ENCODE results near the gene NHERF1.
A peak's percentile ranks its signal among the peaks of the same experiment; 100 is the strongest.

The NHERF1 gene

GRCh38 chr17:74748529-74749278, at the start of gene NHERF1:
TSS of gene NHERF1 (plus strand) at chr17:74748628. CDS start at chr17:74748847, 219 bp downstream.
- DNase-seq (ENCODE audit: low read depth in 2 of 2) = peak; percentile 93 to 96

GRCh38 chr17:74699236-74699635, 49.2 kb upstream of the NHERF1 start:
- DNase-seq (ENCODE audit: low read depth in 2 of 2) = no peak

GRCh38 chr17:74702116-74702871, 46.1 kb upstream of the NHERF1 start:
- DNase-seq (ENCODE audit: low read depth in 2 of 2) = no peak

- no peak for DNase-seq (ENCODE audit: low read depth in 2 of 2)
Observed at GRCh38 chr17:74703311-74703710, 45.1 kb upstream of the NHERF1 start.

GRCh38 chr17:74704544-74704943, 43.9 kb upstream of the NHERF1 start:
- no peak for DNase-seq (ENCODE audit: low read depth in 2 of 2)

- no peak for DNase-seq (ENCODE audit: low read depth in 2 of 2)
Observed at GRCh38 chr17:74711058-74711824, 37.2 kb upstream of the NHERF1 start.

GRCh38 chr17:74712301-74712700, 36.1 kb upstream of the NHERF1 start:
- no peak for DNase-seq (ENCODE audit: low read depth in 2 of 2)

- DNase-seq (ENCODE audit: low read depth in 2 of 2) = no peak
Observed at GRCh38 chr17:74712756-74713155, 35.7 kb upstream of the NHERF1 start, which contains the start of gene CD300LF. TSS of gene CD300LF (minus strand) at chr17:74712923. CDS start at chr17:74712866, 57 bp downstream.

- no peak for DNase-seq (ENCODE audit: low read depth in 2 of 2)
Observed at GRCh38 chr17:74713171-74713755, 35.2 kb upstream of the NHERF1 start.

GRCh38 chr17:74715144-74715543, 33.3 kb upstream of the NHERF1 start:
- DNase-seq (ENCODE audit: low read depth in 2 of 2) = no peak

- no peak for DNase-seq (ENCODE audit: low read depth in 2 of 2)
Observed at GRCh38 chr17:74720506-74720905, 27.9 kb upstream of the NHERF1 start.

- DNase-seq (ENCODE audit: low read depth in 2 of 2) = no peak
Observed at GRCh38 chr17:74722782-74723181, 25.6 kb upstream of the NHERF1 start.

- DNase-seq (ENCODE audit: low read depth in 2 of 2) = no peak
Observed at GRCh38 chr17:74723891-74724290, 24.5 kb upstream of the NHERF1 start.

- no peak for DNase-seq (ENCODE audit: low read depth in 2 of 2)
Observed at GRCh38 chr17:74725111-74725510, 23.3 kb upstream of the NHERF1 start.

- no peak for DNase-seq (ENCODE audit: low read depth in 2 of 2)
Observed at GRCh38 chr17:74728033-74728701, 20.3 kb upstream of the NHERF1 start.

GRCh38 chr17:74728702-74729075, 19.7 kb upstream of the NHERF1 start:
- DNase-seq (ENCODE audit: low read depth in 2 of 2) = no peak

- DNase-seq (ENCODE audit: low read depth in 2 of 2) = no peak
Observed at GRCh38 chr17:74729368-74729767, 19.1 kb upstream of the NHERF1 start.

- no peak for DNase-seq (ENCODE audit: low read depth in 2 of 2)
Observed at GRCh38 chr17:74729866-74730265, 18.6 kb upstream of the NHERF1 start.

- peak; percentile 45 to 60 for DNase-seq (ENCODE audit: low read depth in 2 of 2)
Observed at GRCh38 chr17:74730491-74731346, 17.7 kb upstream of the NHERF1 start.

- no peak for DNase-seq (ENCODE audit: low read depth in 2 of 2)
Observed at GRCh38 chr17:74731347-74731605, 17.2 kb upstream of the NHERF1 start.
